ENCODE results near the gene GARIN1A. TPM values are rescaled to one million over a fixed set of nuclear protein-coding genes. Genes with fewer than 3 reads are reported as not detected.
"Not testable (repeated sequence)": the region's sequence is repeated elsewhere in the genome, so short reads cannot be mapped to it uniquely, and the experiment has no call there.

GARIN1A gene
- total RNA-seq, 2 experiments from 2014 or later, result 0.88 to 1.9 TPM

DNA sequence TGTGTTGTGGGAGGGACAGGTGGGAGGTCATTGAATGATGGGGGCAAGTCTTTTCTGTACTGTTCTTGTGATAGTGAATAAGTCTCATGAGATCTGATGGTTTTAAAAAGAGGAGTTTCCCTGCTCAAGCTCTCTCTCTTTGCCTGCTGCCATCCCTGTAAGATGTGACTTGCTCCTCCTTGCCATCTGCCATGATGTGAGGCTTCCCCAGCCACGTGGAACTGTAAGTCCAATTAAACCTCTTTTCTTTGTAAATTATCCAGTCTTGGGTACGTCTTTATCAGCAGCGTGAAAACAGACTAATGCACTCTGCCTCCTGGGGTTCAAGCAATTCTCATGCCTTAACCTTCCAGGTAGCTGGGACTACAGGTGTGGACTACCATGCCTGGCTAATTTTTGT is 8.9 kb upstream of the GARIN1A start:
- peaks cover 16% of the 10 kb centered on the region for H3K36me3 Mint-ChIP-seq
- H3K4me1 Mint-ChIP-seq; H3K27ac Mint-ChIP-seq; ATAC-seq (ENCODE audit: low read depth); H3K4me3 Mint-ChIP-seq; H3K27me3 Mint-ChIP-seq; H3K9me3 Mint-ChIP-seq; POLR2A ChIA-PET; DNase-seq: not testable (repeated sequence)

DNA sequence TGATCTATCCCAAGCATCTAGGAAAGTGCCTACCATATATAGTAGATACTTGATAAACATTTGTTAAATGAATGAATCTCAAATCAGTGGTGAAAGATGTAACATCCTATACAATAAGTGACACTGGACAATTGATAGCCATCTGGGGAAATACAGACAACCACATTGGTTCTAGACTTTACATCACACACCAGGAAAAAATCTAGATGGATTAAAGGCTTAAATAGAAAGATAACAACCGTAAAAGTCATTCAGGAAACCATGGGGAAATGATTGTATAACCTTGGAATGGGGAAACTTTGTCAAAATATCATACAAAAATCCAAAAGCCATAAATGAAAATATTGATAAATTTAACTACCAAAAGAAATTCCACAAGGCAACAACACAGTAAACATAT is 7.0 kb upstream of the GARIN1A start:
- DNase-seq (no peak), ATAC-seq (ENCODE audit: low read depth) (no peak)
- peaks cover 3% of the 10 kb centered on the region for H3K4me1 Mint-ChIP-seq
- POLR2A ChIA-PET, result no interaction called here
- peaks cover 16% of the 10 kb centered on the region for H3K36me3 Mint-ChIP-seq
- H3K27me3 Mint-ChIP-seq, result no peaks in the 10 kb centered on the region
- no peak overlapping the region for H3K4me3 Mint-ChIP-seq
- H3K9me3 Mint-ChIP-seq, result peaks cover 8% of the 10 kb centered on the region
- H3K27ac Mint-ChIP-seq, result no peak overlapping the region

DNA sequence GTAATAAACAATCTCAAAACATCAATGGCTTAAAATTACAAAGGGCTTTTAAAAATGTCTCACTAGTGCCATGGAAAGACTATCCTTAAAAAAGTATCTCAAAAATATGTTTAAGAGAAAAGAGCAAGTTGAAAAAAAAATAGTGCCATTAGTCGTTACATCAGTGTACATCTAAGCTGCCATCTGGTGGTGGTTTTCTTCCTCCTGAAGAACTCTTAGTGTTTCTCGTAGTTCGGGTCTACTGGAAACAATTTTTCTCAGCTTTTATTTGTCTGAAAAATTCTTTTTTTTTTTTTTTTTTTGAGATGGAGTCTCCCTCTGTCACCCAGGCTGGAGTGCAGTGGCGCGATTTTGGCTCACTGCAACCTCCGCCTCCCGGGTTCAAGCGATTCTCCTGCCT is 5.9 kb upstream of the GARIN1A start:
- Mint-ChIP-seq H3K36me3 (peaks cover 12% of the 10 kb centered on the region), H3K27ac (no peak overlapping the region), H3K9me3 (peaks cover 6% of the 10 kb centered on the region), H3K4me1 (peaks cover 3% of the 10 kb centered on the region), H3K4me3 (no peak overlapping the region), H3K27me3 (no peaks in the 10 kb centered on the region)
- POLR2A ChIA-PET, result no interaction called here
- DNase-seq (no peak), ATAC-seq (ENCODE audit: low read depth) (no peak)

DNA sequence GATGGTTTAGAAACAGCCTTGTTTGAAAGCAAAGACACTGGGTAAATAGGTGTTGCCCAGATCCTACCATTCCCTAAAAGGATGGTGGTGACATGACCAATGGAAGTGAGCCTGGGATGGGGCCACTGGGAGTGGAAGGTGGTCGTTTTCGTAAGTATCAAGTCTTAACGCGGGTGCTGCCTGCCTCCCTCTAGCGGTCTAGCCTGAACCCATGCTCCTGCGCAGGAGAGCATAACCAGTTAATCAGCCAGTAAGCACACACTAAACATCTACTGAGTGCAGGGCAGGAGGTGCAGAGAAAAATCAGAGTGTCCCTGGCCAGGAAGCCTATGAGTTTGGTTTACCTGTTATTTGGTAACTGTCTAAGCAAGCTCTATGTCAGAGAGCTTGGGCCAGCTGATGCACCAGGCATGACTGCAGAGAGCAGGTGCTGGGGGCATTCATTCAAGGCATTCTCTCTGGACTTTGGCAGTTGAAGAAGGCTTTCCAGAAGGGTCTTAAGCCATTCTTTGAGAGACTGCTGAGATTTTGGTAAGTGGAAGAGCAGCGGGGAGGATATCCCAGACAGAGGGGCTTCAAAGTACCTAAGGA is 930 bp downstream of the GARIN1A start:
- Mint-ChIP-seq H3K27ac (no peak overlapping the region), H3K36me3 (no peaks in the 10 kb centered on the region), H3K4me3 (no peak overlapping the region), H3K4me1 (no peaks in the 10 kb centered on the region), H3K27me3 (peaks cover 16% of the 10 kb centered on the region), H3K9me3 (no peaks in the 10 kb centered on the region)
- peak; percentile 40 for DNase-seq
- ATAC-seq (ENCODE audit: low read depth), result peak; percentile 73
- POLR2A ChIA-PET, result no interaction called here

DNA sequence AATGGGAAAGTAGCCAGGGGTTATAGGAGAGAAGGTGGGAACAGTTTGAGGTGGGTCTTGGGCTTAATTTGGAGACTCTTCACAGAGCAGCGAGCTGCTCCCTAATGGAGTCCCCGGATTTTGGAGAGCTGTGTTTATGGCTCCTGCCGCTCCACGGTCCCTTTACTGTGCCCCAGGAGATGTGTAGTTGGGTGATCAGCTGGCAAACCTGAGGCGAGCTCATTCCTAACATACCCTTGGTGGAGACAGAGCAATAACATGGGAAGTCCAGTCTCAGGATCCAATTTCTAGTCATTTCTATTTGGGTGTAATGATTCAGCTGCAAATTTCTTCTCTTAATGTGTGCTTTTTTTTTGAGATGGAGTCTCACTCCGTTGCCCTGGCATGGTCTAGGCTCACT is 1.5 kb downstream of the GARIN1A start:
- Mint-ChIP-seq H3K9me3 (no peaks in the 10 kb centered on the region), H3K36me3 (no peaks in the 10 kb centered on the region), H3K4me3 (no peak overlapping the region), H3K4me1 (no peaks in the 10 kb centered on the region), H3K27ac (no peak overlapping the region), H3K27me3 (peaks cover 16% of the 10 kb centered on the region)
- DNase-seq, result no peak
- POLR2A ChIA-PET, result no interaction called here
- no peak for ATAC-seq (ENCODE audit: low read depth)

DNA sequence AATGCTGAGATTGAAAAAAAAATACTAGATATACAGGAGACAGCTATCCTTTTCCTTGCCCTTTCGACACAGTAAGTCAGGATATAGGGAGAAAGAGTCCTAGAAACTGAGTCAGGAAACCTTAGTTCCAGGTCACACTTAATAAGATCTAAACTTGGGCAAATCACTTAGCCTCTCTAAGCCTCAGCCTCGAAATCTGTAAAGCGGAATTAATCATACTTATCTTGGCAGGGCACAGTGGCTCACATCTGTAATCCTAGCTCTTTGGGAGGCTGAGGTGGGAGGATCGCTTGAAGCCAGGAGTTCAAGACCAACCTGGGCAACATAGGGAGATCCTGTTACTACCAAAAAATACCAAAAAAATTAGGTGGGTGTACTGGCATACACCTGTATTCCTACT is 4.6 kb downstream of the GARIN1A start:
- ATAC-seq (ENCODE audit: low read depth), result no peak
- Mint-ChIP-seq H3K4me1 (no peaks in the 10 kb centered on the region), H3K36me3 (no peaks in the 10 kb centered on the region), H3K9me3 (no peaks in the 10 kb centered on the region), H3K4me3 (no peak overlapping the region), H3K27me3 (peaks cover 20% of the 10 kb centered on the region), H3K27ac (no peak overlapping the region)
- POLR2A ChIA-PET, result no interaction called here
- DNase-seq, result no peak

DNA sequence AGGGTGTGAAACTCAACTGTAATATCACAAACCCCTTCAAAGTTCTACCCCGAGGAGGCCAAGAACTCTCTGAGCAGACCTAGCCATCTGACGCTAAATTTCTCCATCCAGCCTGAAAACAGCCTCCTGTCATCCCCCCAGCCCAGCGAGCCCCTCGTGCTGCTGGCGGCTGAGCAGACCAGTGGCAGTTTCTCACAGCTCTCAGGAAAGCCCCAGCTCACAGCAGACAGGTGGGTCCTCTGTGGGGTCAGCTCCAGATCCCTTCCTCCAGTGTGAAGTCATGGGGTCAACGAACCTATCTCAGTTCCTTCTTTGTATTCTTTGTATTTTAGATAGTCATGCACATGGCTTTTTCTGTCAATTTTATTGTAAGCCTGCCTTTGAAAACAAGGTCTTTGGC is 7.8 kb downstream of the GARIN1A start:
- no peaks in the 10 kb centered on the region for H3K36me3 Mint-ChIP-seq
- no peaks in the 10 kb centered on the region for H3K9me3 Mint-ChIP-seq
- no peak overlapping the region for H3K4me3 Mint-ChIP-seq

DNA sequence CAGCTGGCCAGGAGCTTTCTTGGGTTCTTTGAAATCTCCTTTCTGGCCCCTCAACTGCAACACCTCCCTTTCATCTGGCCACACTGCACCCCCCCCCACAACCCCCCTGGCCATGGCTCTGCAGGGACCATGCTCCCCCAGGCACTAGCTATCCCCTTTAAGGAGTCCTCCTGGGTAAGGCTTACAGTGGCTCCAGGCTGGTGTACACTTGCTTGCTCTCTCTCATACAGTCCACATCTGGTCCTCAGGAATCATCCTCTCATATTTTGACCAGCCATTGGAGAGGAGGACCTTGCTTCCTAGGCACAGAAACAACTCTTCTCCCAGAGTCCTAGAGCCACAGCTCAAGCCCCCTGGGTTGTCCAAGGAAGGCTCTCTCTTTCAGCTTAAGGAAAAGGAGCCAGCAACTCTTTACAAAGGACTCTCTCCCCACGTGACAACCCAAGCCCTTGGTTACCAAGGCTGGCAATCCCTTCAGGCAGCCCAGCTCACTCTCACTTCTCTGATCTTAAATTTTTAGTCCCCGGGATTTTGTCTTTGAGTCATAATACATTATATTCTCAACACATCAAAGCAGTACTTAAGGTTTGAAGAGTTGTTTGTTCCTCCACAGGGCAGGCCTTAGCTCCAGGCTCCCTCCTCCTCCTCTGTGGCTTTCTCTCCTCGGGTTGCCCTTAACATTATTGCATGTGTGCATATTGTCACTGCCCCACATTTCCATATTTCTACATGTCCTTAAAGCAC is 9.9 kb downstream of the GARIN1A start:
- H3K4me3 Mint-ChIP-seq, result no peak overlapping the region
- DNase-seq (no peak), ATAC-seq (ENCODE audit: low read depth) (no peak)
- H3K4me1 Mint-ChIP-seq, result no peaks in the 10 kb centered on the region
- no peaks in the 10 kb centered on the region for H3K9me3 Mint-ChIP-seq
- POLR2A ChIA-PET, result interaction anchor here (0.6 kb wide), 1 partner anchor 191 kb away, joined by 10 read pairs; no protein-coding TSS in a partner anchor
- peaks cover 5% of the 10 kb centered on the region for H3K27me3 Mint-ChIP-seq
- no peaks in the 10 kb centered on the region for H3K36me3 Mint-ChIP-seq
- H3K27ac Mint-ChIP-seq, result no peak overlapping the region

More for the DNA sequence above, 7.8 kb downstream of the GARIN1A start:
- POLR2A ChIA-PET, result no interaction called here
- ATAC-seq (ENCODE audit: low read depth), result no peak
- peaks cover 8% of the 10 kb centered on the region for H3K27me3 Mint-ChIP-seq
- H3K27ac Mint-ChIP-seq, result no peak overlapping the region
- DNase-seq, result no peak
- H3K4me1 Mint-ChIP-seq, result no peaks in the 10 kb centered on the region

DNA sequence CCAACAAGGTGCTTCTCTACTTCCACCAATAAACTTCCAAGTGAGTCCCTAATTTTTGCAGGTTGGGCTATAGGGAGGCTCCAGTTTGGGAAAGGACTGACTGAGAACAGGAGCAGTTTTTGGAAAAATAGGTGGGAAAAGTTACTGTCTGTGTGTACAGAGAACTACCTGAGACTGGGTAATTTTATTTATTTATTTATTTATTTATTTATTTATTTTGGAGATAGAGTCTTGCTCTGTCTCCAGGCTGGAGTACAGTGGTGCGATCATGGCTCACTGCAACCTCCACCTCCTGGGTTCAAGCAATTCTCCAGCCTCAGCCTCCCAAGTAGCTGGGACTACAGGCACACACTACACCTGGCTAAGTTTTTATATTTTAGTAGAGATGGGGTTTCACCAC is 11.2 kb downstream of the GARIN1A start:
- H3K36me3 Mint-ChIP-seq; H3K4me3 Mint-ChIP-seq; H3K4me1 Mint-ChIP-seq; H3K27ac Mint-ChIP-seq; POLR2A ChIA-PET; ATAC-seq (ENCODE audit: low read depth); DNase-seq; H3K27me3 Mint-ChIP-seq; H3K9me3 Mint-ChIP-seq: not testable (repeated sequence)

DNA sequence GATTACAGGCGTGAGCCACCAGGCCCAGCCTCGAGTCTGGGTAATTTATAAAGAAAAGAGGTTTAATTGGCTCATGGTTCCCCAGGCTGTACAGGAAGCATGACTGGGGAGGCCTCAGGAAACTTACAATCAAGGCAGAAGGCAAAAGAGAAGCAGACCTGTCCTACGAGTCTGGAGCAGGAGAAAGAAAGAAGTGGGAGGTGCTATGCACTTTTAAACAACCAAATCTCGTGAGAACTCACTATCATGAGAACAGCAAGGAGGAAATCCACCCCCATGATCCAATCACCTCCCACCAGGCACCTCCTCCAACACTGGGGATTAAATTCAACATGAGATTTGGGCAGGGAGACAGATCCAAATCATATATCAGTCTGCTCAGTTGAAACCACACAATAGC is 11.6 kb downstream of the GARIN1A start:
- POLR2A ChIA-PET; H3K4me1 Mint-ChIP-seq; ATAC-seq (ENCODE audit: low read depth); H3K36me3 Mint-ChIP-seq; DNase-seq; H3K27me3 Mint-ChIP-seq; H3K4me3 Mint-ChIP-seq; H3K9me3 Mint-ChIP-seq; H3K27ac Mint-ChIP-seq: not testable (repeated sequence)

DNA sequence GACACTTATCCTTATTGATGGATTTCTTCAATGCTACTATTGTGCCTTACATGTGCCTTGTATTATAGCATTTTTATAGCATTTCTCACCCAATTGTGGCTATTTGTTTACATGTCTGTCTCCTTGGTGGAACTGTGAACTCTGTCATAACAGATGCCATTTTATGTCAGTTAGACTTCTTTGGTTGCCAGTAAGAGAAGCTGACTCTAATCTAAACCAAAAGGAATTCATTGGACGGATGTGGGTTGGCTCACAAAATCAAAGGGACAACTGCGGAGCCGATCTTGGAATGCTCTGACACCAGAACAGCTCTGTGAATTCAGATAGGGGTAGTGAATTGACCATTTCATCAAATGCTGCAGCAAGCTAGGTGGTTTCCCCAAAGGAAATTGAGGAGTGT is 15.0 kb downstream of the GARIN1A start:
- DNase-seq, result no peak
- H3K36me3 Mint-ChIP-seq, result no peaks in the 10 kb centered on the region
- no peaks in the 10 kb centered on the region for H3K9me3 Mint-ChIP-seq
- H3K4me3 Mint-ChIP-seq, result no peak overlapping the region
- POLR2A ChIA-PET, result interaction anchor here (0.6 kb wide), 1 partner anchor 10 kb away, joined by 3 read pairs; no protein-coding TSS in a partner anchor
- H3K4me1 Mint-ChIP-seq, result no peaks in the 10 kb centered on the region
- no peak for ATAC-seq (ENCODE audit: low read depth)
- H3K27me3 Mint-ChIP-seq, result no peaks in the 10 kb centered on the region
- no peak overlapping the region for H3K27ac Mint-ChIP-seq

DNA sequence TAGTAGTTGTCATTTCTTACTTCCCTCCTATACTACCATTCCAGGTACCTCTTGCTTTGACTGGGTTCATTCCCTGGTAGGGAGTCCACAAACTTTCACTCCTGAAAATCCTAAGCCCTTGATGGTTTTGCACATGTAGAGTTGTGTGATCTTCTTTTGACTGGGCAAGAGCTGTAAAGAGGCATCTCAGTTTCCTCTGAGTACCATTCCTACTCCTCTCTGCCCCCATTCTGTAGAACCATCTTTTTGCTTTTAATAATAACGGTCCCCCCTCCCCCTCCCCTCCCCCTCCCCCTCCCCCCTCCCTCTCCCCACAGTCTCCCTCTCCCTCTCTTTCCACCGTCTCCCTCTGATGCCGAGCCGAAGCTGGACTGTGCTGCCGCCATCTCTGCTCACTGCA is 16.4 kb downstream of the GARIN1A start:
- no peak overlapping the region for H3K27ac Mint-ChIP-seq
- peaks cover 2% of the 10 kb centered on the region for H3K27me3 Mint-ChIP-seq
- no peaks in the 10 kb centered on the region for H3K36me3 Mint-ChIP-seq
- H3K4me1 Mint-ChIP-seq, result no peaks in the 10 kb centered on the region
- no peak for DNase-seq
- H3K4me3 Mint-ChIP-seq, result no peak overlapping the region
- POLR2A ChIA-PET, result no interaction called here
- H3K9me3 Mint-ChIP-seq, result no peaks in the 10 kb centered on the region
- ATAC-seq (ENCODE audit: low read depth), result no peak

DNA sequence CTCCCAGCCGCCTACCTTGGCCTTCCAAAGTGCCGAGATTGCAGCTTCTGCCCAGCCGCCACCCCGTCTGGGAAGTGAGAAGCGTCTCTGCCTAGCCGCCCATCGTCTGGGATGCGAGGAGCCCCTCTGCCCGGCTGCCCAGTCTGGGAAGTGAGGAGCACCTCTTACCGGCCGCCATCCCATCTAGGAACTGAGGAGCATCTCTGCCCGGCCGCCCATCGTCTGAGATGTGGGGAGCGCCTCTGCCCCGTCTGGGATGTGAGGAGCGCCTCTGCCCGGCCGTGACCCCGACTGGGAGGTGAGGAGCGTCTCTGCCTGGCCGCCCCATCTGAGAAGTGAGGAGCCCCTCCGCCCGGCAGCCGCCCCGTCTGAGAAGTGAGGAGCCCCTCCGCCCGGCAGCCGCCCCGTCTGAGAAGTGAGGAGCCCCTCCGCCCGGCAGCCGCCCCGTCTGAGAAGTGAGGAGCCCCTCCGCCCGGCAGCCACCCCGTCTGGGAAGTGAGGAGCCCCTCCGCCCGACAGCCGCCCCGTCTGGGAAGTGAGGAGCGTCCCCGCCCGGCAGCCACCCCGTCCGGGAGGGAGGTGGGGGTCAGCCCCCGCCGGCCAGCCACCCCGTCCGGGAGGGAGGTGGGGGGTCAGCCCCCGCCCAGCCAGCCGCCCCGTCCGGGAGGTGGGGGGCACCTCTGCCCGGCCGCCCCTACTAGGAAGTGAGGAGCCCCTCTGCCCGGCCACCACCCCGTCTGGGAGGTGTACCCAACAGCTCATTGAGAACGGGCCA is 17.3 kb downstream of the GARIN1A start:
- ATAC-seq (ENCODE audit: low read depth); H3K4me1 Mint-ChIP-seq; POLR2A ChIA-PET; H3K4me3 Mint-ChIP-seq; H3K27ac Mint-ChIP-seq; DNase-seq; H3K27me3 Mint-ChIP-seq; H3K36me3 Mint-ChIP-seq; H3K9me3 Mint-ChIP-seq: not testable (repeated sequence)

DNA sequence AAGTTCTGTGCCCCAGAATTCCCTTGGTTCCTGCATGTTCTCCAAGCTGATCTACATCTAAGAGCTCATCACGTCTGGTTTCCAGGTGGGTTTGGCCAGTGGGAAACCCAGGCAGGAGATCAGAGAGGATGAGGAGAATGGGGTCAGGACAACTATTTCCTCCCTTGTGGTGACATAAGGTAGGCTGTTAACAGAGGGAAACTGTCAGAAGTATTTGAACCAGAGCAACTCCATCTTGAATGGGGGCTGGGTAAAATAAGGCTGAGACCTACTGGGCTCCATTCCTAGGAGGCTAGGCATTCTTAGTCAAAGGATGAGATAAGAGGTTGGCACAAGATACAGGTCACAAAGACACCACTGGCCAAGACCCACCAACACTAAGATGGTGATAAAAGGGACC is 19.1 kb downstream of the GARIN1A start:
- Mint-ChIP-seq H3K27me3 (peaks cover 21% of the 10 kb centered on the region), H3K4me3 (no peak overlapping the region), H3K36me3 (no peaks in the 10 kb centered on the region), H3K9me3 (no peaks in the 10 kb centered on the region), H3K4me1 (no peaks in the 10 kb centered on the region), H3K27ac (no peak overlapping the region)
- ATAC-seq (ENCODE audit: low read depth) (no peak), DNase-seq (no peak)
- POLR2A ChIA-PET, result no interaction called here

All from activated naive CD8-positive, alpha-beta T cell treated with anti-CD3 and anti-CD28 coated beads, Interleukin-2, amount 10 ng/mL, durations not matched to agents 7 days and 5 days (primary cell).